ENCODE measurements around the gene NDST1. TPM values are rescaled to one million over a fixed set of nuclear protein-coding genes. Genes with fewer than 3 reads are reported as not detected.

The NDST1 gene
- total RNA-seq, 1 experiment from 2014 or later = 33.1 TPM

- TF ChIP-seq TCF7L2 (IDR thresholded peaks at IDR 0.05; ENCODE audit: borderline replicate concordance, extremely low read depth, insufficient read depth, insufficient read length) (no peak), SP1 (IDR thresholded peaks at IDR 0.05; ENCODE audit: low read depth) (no peak), EZH2 (IDR thresholded peaks at IDR 0.05) (no peak), POLR2A (IDR thresholded peaks at IDR 0.05; ENCODE audit: borderline replicate concordance, extremely low read depth, insufficient read depth, insufficient read length) (no peak), YY1 (IDR thresholded peaks at IDR 0.05; ENCODE audit: extremely low read depth, insufficient replicate concordance, low read depth, low read length) (no peak), EGR1 (IDR thresholded peaks at IDR 0.05; ENCODE audit: low read depth) (no peak)
These were observed 19.1 kb downstream of the NDST1 start (continued) for GRCh38 chr5:150527038-150527437.

GRCh38 chr5:150527808-150528207 lies 19.9 kb downstream of the NDST1 start:
- peaks cover 20% of the 10 kb centered on the region; the same call in 1 of the 2 replicates for H3K79me2 ChIP-seq (ENCODE audit: insufficient read depth, low read length)
- no peaks in the 10 kb centered on the region for H3K9me2 ChIP-seq (ENCODE audit: insufficient read depth)
- H3K27me3 ChIP-seq (ENCODE audit: insufficient read depth, low read length) = no peaks in the 10 kb centered on the region
- no peak overlapping the region for H3K4me2 ChIP-seq (ENCODE audit: low read length)
- CTCF ChIA-PET = no interaction called here
- H3K27ac ChIP-seq (ENCODE audit: low read depth, low read length) = no peak overlapping the region
- DNase-seq (ENCODE audit: low read depth, low spot score) (no peak), ATAC-seq (no peak)
- H3K4me3 ChIP-seq (replicated peaks in 1 of 2; ENCODE audit: low read depth in 1 of 2, low read length in 2 of 2) = no peak overlapping the region
- H3K4me1 ChIP-seq (ENCODE audit: control insufficient read depth in 1 of 2, insufficient read depth in 2 of 2, low read length in 2 of 2) = peaks cover 0 to 10% of the 10 kb centered on the region in 2 experiments; a peak in 1 of 4 replicates
- no peak for TF ChIP-seq POLR2AphosphoS5 (IDR thresholded peaks at IDR 0.05; ENCODE audit: low read depth, low read length)
- TF ChIP-seq, protein P1, sequence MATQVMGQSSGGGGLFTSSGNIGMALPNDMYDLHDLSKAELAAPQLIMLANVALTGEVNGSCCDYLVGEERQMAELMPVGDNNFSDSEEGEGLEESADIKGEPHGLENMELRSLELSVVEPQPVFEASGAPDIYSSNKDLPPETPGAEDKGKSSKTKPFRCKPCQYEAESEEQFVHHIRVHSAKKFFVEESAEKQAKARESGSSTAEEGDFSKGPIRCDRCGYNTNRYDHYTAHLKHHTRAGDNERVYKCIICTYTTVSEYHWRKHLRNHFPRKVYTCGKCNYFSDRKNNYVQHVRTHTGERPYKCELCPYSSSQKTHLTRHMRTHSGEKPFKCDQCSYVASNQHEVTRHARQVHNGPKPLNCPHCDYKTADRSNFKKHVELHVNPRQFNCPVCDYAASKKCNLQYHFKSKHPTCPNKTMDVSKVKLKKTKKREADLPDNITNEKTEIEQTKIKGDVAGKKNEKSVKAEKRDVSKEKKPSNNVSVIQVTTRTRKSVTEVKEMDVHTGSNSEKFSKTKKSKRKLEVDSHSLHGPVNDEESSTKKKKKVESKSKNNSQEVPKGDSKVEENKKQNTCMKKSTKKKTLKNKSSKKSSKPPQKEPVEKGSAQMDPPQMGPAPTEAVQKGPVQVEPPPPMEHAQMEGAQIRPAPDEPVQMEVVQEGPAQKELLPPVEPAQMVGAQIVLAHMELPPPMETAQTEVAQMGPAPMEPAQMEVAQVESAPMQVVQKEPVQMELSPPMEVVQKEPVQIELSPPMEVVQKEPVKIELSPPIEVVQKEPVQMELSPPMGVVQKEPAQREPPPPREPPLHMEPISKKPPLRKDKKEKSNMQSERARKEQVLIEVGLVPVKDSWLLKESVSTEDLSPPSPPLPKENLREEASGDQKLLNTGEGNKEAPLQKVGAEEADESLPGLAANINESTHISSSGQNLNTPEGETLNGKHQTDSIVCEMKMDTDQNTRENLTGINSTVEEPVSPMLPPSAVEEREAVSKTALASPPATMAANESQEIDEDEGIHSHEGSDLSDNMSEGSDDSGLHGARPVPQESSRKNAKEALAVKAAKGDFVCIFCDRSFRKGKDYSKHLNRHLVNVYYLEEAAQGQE (IDR thresholded peaks at IDR 0.05; ENCODE audit: low read depth) = no peak
- no TSS peak for BruUV-seq (replicated peaks)
- no peak overlapping the region for H3K9ac ChIP-seq (ENCODE audit: low read length)
- H4K20me1 ChIP-seq (ENCODE audit: insufficient read depth) = no peaks in the 10 kb centered on the region
- POLR2A ChIA-PET = no interaction called here
- no peaks in the 10 kb centered on the region for H3K9me3 ChIP-seq (ENCODE audit: control insufficient read depth in 1 of 2, insufficient read depth in 1 of 2, low read depth in 1 of 2, low read length in 2 of 2)
- H3K36me3 ChIP-seq (ENCODE audit: control insufficient read depth in 1 of 2, insufficient read depth in 2 of 2, low read length in 2 of 2) = peaks cover 2 to 4% of the 10 kb centered on the region in 2 experiments; a peak in 1 of 4 replicates
- RAD21 ChIA-PET (ENCODE audit: low non-redundant PET in 1 of 2, low total read pairs in 2 of 2, uncharacterized antibody in 2 of 2, unreplicated experiment in 2 of 2) = no interaction called here
- intact Hi-C loops (cut with micrococcal nuclease) = no loop called here
- no peak overlapping the region for H2AFZ ChIP-seq (ENCODE audit: low read depth, low read length, poor library complexity, severe bottlenecking)
